Smooth muscle cell (in vitro differentiated cells): Measurements from ENCODE around the gene WASF2. TPM values are rescaled to one million over a fixed set of nuclear protein-coding genes. Genes with fewer than 3 reads are reported as not detected.
A peak's percentile ranks its signal among the peaks of the same experiment; 100 is the strongest.

Experiments
- DNase-seq: peaks from one replicate; lab custom pipeline; 2025; ENCODE audit not compliant: unreplicated experiment; lab: John Stamatoyannopoulos, UW
- H2AFZ ChIP-seq: fragments of 200-600 bp; sonication (generic); 2 replicates; pipeline ENCODE4 v1.6.0; 2016; ENCODE audit warnings: antibody characterized with exemption, low read depth, mild to moderate bottlenecking
- H3F3A ChIP-seq: fragments of 200-600 bp; sonication (generic); 2 replicates; pipeline ENCODE4 v1.6.0; 2017; ENCODE audit warnings: antibody characterized with exemption, low read depth
- H3K27ac ChIP-seq: fragments of 200-600 bp; sonication (generic); 2 replicates; pipeline ENCODE4 v1.5.1; 2016; ENCODE audit warnings: low read depth, mild to moderate bottlenecking
- H3K27me3 ChIP-seq: fragments of 200-600 bp; sonication (generic); 2 replicates; pipeline ENCODE4 v1.6.1; 2016; ENCODE audit warnings: low read depth, mild to moderate bottlenecking
- H3K36me3 ChIP-seq: fragments of 200-600 bp; sonication (generic); 2 replicates; pipeline ENCODE4 v1.5.1; 2016; ENCODE audit warnings: low read depth
- H3K4me1 ChIP-seq: fragments of 200-600 bp; sonication (generic); 2 replicates; pipeline ENCODE4 v1.5.1; 2016; ENCODE audit warnings: low read depth
- H3K4me2 ChIP-seq: fragments of 200-600 bp; sonication (generic); 2 replicates; pipeline ENCODE4 v1.6.0; 2016; ENCODE audit warnings: mild to moderate bottlenecking
- H3K4me3 ChIP-seq: fragments of 200-600 bp; sonication (generic); 2 replicates; pipeline ENCODE4 v1.5.1; 2016; ENCODE audit warnings: mild to moderate bottlenecking
- H3K79me2 ChIP-seq: fragments of 200-600 bp; sonication (generic); 2 replicates; pipeline ENCODE4 v1.6.0; 2016; ENCODE audit warnings: low read depth, mild to moderate bottlenecking
- H3K9ac ChIP-seq: fragments of 200-600 bp; sonication (generic); 2 replicates; pipeline ENCODE4 v1.6.0; 2016; ENCODE audit warnings: low read depth
- H3K9me3 ChIP-seq: fragments of 200-600 bp; sonication (generic); replicated peaks from 2 replicates; pipeline ENCODE4 v1.5.1; 2016; ENCODE audit warnings: low read depth
- H4K20me1 ChIP-seq: fragments of 200-600 bp; sonication (generic); 2 replicates; pipeline ENCODE4 v1.6.0; 2016; ENCODE audit warnings: low read depth
- CTCF ChIP-seq: fragments of 200-600 bp; sonication (generic); IDR thresholded peaks from 2 replicates; pipeline ENCODE4 v1.5.1; 2017; ENCODE audit warnings: borderline replicate concordance, mild to moderate bottlenecking, antibody characterized with exemption; ENCODE audit not compliant: insufficient read depth, poor library complexity, severe bottlenecking
- WGBS: methylation state at CpG from one replicate; pipeline ENCODE4 v1.1.7; 2016; ENCODE audit warnings: low lambda C conversion rate; 5-methylcytosine and 5-hydroxymethylcytosine counted together
- polyA plus RNA-seq: library from polyadenylated mRNA; unstranded; fragments of >200 nt; fragmentation: Nextera tagmentation; extraction: Ambion mirVana; gene quantifications from 2 replicates; pipeline ENCODE4 v1.2.1, GENCODE V29; 2016
- total RNA-seq: library from RNA; depleted of rRNA; stranded (reverse); fragments of >200 nt; gene quantifications from 2 replicates; pipeline ENCODE4 v1.2.3, GENCODE V29; 2014

The WASF2 gene
- total and polyA plus RNA-seq, 2 experiments from 2014 or later, result 34.3 to 46.1 TPM

- TF ChIP-seq CTCF, result no peak
- no peaks in the 10 kb centered on the region for H3K9me3 ChIP-seq
- peaks cover 5% of the 10 kb centered on the region for H3K79me2 ChIP-seq
- H3K27ac ChIP-seq, result no peak overlapping the region
- no peak overlapping the region for H3K9ac ChIP-seq
- peaks cover 5% of the 10 kb centered on the region for H4K20me1 ChIP-seq
- no peak for DNase-seq
- H3K4me2 ChIP-seq, result peak overlapping the region; percentile 98
- no peaks in the 10 kb centered on the region for H3K36me3 ChIP-seq
- H3K27me3 ChIP-seq, result no peaks in the 10 kb centered on the region
- H3F3A ChIP-seq, result no peaks in the 10 kb centered on the region
- no peak overlapping the region for H2AFZ ChIP-seq
- WGBS, result 10% methylated on average over 25 of the region's 71 CpGs
- peaks cover 18% of the 10 kb centered on the region for H3K4me1 ChIP-seq
- H3K4me3 ChIP-seq, result peak overlapping the region; percentile 42
Measured at GRCh38 chr1:27360159-27361043, 129.6 kb downstream of the WASF2 start.

GRCh38 chr1:27359822-27360158 lies 130.2 kb downstream of the WASF2 start:
- 48% methylated on average over 9 of the region's 9 CpGs for WGBS
- Histone ChIP-seq H3K9me3 (no peaks in the 10 kb centered on the region), H3K4me2 (peak overlapping the region; percentile 98), H3K27me3 (no peaks in the 10 kb centered on the region), H2AFZ (no peak overlapping the region), H3K4me1 (peaks cover 13% of the 10 kb centered on the region), H4K20me1 (peaks cover 4% of the 10 kb centered on the region), H3F3A (no peaks in the 10 kb centered on the region), H3K79me2 (peaks cover 4% of the 10 kb centered on the region), H3K27ac (no peak overlapping the region), H3K9ac (no peak overlapping the region), H3K4me3 (peak overlapping the region; percentile 42), H3K36me3 (no peaks in the 10 kb centered on the region)
- DNase-seq, result no peak
- no peak for TF ChIP-seq CTCF

GRCh38 chr1:27358928-27359313 lies 131.0 kb downstream of the WASF2 start:
- WGBS, result 98% methylated on average over 5 of the region's 5 CpGs
- Histone ChIP-seq H3K9me3 (no peaks in the 10 kb centered on the region), H3K4me1 (peaks cover 9% of the 10 kb centered on the region), H3K36me3 (no peaks in the 10 kb centered on the region), H3K79me2 (no peaks in the 10 kb centered on the region), H3K9ac (no peak overlapping the region), H3K4me2 (no peak overlapping the region), H3K4me3 (no peak overlapping the region), H3K27ac (no peak overlapping the region), H2AFZ (no peak overlapping the region), H3F3A (no peaks in the 10 kb centered on the region), H4K20me1 (no peaks in the 10 kb centered on the region), H3K27me3 (no peaks in the 10 kb centered on the region)
- no peak for DNase-seq
- TF ChIP-seq CTCF, result no peak
